Measurements from ENCODE around the gene GSE1. TPM values are rescaled to one million over a fixed set of nuclear protein-coding genes. Genes with fewer than 3 reads are reported as not detected.

GSE1 gene
- total and polyA plus RNA-seq, 2 donors from 2014 or later: 9.5 to 92.8 TPM

DNA sequence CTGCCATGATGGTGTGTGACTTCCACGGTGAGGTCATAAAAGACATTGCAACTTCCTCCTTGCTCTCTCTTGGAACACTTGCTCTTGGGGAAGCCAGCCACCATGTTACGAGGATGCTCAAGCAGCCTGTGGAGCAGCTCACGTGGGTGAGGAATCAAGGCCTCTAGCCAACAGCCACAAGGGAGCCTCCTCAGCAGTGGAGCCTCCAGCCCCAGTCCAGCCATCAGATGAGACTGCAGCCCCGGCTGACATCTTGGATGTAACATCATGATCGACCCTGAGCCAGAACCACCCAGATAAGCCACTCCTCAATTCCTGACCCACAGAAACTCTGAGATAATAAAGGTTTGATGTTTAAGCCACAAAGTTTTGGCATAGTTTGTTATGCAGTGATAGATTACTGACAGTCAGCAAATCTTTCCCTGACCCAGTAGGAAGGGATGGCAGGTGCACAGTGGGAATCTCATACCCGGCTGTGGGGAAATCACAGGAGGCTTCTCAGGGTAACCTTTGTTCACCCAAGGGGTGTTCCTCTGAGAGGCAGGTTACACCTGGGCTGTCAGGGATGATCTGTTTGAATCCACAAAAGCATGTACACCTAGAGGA lies 99.0 kb downstream of the GSE1 start:
- no peaks in the 10 kb centered on the region for H3K36me3 ChIP-seq (ENCODE audit: control insufficient read depth in 2 of 3, insufficient read depth in 3 of 3, low read length in 3 of 3)
- no peak overlapping the region for H3K4me3 ChIP-seq (ENCODE audit: low read length in 3 of 3)
- H3K27ac ChIP-seq (ENCODE audit: low read depth in 2 of 2, low read length in 2 of 2): no peak overlapping the region
- FAIRE-seq: no peak
- TF ChIP-seq, protein P1, sequence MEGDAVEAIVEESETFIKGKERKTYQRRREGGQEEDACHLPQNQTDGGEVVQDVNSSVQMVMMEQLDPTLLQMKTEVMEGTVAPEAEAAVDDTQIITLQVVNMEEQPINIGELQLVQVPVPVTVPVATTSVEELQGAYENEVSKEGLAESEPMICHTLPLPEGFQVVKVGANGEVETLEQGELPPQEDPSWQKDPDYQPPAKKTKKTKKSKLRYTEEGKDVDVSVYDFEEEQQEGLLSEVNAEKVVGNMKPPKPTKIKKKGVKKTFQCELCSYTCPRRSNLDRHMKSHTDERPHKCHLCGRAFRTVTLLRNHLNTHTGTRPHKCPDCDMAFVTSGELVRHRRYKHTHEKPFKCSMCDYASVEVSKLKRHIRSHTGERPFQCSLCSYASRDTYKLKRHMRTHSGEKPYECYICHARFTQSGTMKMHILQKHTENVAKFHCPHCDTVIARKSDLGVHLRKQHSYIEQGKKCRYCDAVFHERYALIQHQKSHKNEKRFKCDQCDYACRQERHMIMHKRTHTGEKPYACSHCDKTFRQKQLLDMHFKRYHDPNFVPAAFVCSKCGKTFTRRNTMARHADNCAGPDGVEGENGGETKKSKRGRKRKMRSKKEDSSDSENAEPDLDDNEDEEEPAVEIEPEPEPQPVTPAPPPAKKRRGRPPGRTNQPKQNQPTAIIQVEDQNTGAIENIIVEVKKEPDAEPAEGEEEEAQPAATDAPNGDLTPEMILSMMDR (IDR thresholded peaks at IDR 0.05; ENCODE audit: borderline replicate concordance, extremely low read depth, insufficient read depth): no peak
- no peak for DNase-seq
- intact Hi-C loops (cut with DNase I): no loop called here
- H3K27me3 ChIP-seq (ENCODE audit: control insufficient read depth, insufficient read depth, low read length): no peaks in the 10 kb centered on the region
- H3K4me1 ChIP-seq (ENCODE audit: control insufficient read depth in 2 of 3, insufficient read depth in 2 of 3, low read depth in 1 of 3, low read length in 3 of 3): peaks cover 0 to 5% (median 5%) of the 10 kb centered on the region in 3 donors
- H3K9me3 ChIP-seq (ENCODE audit: control insufficient read depth in 2 of 3, insufficient read depth in 1 of 3, low read length in 3 of 3): peaks cover 0 to 8% (median 0%) of the 10 kb centered on the region in 3 donors
- no peak overlapping the region for H3K9ac ChIP-seq (ENCODE audit: low read length in 3 of 3)

DNA sequence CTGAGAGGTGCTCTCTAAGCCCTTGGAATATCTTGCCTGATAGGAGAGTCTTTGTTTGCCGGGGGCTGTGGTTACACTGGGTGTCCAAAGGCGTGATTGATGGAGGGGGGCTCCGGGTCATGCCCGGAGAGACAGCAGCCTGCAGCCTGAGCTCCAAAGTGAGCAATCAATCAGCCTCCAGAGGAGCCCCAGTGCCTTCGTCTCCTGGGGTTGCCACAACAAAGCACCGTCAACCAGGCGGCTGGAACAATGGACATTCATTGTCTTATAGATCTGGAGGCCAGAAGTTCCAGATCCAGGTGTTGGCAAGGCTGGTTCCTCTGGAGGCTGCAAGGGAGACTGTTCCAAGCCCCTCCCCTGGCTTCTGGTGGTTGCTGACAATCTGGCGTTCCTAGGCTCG lies 99.7 kb downstream of the GSE1 start:
- TF ChIP-seq, protein P1 (IDR thresholded peaks at IDR 0.05; ENCODE audit: borderline replicate concordance, extremely low read depth, insufficient read depth): no peak
- intact Hi-C loops (cut with DNase I): no loop called here
- no peak overlapping the region for H3K4me3 ChIP-seq (ENCODE audit: low read length in 3 of 3)
- H3K36me3 ChIP-seq (ENCODE audit: control insufficient read depth in 2 of 3, insufficient read depth in 3 of 3, low read length in 3 of 3): no peaks in the 10 kb centered on the region
- H3K9me3 ChIP-seq (ENCODE audit: control insufficient read depth in 2 of 3, insufficient read depth in 1 of 3, low read length in 3 of 3): peaks cover 0 to 8% (median 0%) of the 10 kb centered on the region in 3 donors
- no peak overlapping the region for H3K9ac ChIP-seq (ENCODE audit: low read length in 3 of 3)
- no peaks in the 10 kb centered on the region for H3K27me3 ChIP-seq (ENCODE audit: control insufficient read depth, insufficient read depth, low read length)
- DNase-seq: peak in 1 of 5 donors; percentile 42
- no peak for FAIRE-seq
- H3K27ac ChIP-seq (ENCODE audit: low read depth in 2 of 2, low read length in 2 of 2): no peak overlapping the region
- H3K4me1 ChIP-seq (ENCODE audit: control insufficient read depth in 2 of 3, insufficient read depth in 2 of 3, low read depth in 1 of 3, low read length in 3 of 3): peaks cover 0 to 8% (median 5%) of the 10 kb centered on the region in 3 donors

DNA sequence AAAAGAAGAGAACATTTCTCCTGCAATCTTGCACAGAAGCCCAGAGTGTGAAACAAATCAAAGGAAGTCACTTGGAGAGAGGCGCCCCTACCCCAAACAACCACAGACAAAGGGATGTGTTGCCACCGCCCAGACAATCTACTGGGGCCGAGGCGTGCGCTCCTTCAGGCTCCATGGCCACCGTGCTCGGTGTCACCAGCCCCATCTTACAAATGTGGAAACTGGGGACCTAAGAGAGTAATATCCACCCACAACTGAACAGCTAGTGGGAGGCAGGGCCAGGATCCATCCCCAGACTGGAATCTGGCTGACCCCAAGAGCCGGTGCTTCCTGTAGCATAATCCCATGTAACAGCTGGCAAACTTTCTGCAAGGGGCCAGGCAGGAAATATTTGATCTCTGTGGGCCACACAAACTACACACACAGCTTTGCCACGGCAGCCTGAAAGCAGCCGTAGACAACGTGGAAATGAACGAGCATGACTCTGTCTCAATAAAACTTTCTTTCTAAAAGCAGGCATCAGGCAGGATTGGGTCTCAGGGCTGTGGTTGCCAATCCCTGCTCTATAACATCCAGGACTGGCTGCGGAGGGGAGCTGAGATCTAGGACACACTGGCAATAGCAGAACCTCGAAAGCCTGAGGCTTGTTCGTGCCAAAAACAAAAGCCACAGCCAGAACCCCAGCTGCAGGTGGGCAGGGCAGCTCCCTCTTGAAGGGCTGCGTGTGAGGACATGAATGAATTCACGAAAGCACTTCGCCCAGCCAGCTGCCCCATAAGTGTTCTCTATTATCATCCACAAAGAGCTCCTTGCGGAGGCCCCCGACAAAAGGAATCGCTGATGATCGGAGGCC lies 102.3 kb downstream of the GSE1 start:
- no peaks in the 10 kb centered on the region for H3K27me3 ChIP-seq (ENCODE audit: control insufficient read depth, insufficient read depth, low read length)
- intact Hi-C loops (cut with DNase I): no loop called here
- no peaks in the 10 kb centered on the region for H3K36me3 ChIP-seq (ENCODE audit: control insufficient read depth in 2 of 3, insufficient read depth in 3 of 3, low read length in 3 of 3)
- no peak overlapping the region for H3K9ac ChIP-seq (ENCODE audit: low read length in 3 of 3)
- H3K27ac ChIP-seq (ENCODE audit: low read depth in 2 of 2, low read length in 2 of 2): no peak overlapping the region
- TF ChIP-seq, protein P1 (IDR thresholded peaks at IDR 0.05; ENCODE audit: borderline replicate concordance, extremely low read depth, insufficient read depth): no peak
- DNase-seq (peak in 2 of 5 donors; percentile 13 to 66), FAIRE-seq (no peak)
- H3K4me1 ChIP-seq (ENCODE audit: control insufficient read depth in 2 of 3, insufficient read depth in 2 of 3, low read depth in 1 of 3, low read length in 3 of 3): peaks cover 0 to 11% (median 5%) of the 10 kb centered on the region in 3 donors
- peaks cover 0 to 8% (median 0%) of the 10 kb centered on the region in 3 donors for H3K9me3 ChIP-seq (ENCODE audit: control insufficient read depth in 2 of 3, insufficient read depth in 1 of 3, low read length in 3 of 3)
- no peak overlapping the region for H3K4me3 ChIP-seq (ENCODE audit: low read length in 3 of 3)

Data from kidney (tissue), 14 donors.